HG03066 (cell line): ENCODE data around the gene ADARB2.

ENCODE experiments used
- ATAC-seq: cut with Tn5 transposase; IDR thresholded peaks from one replicate; pipeline ENCODE4 v1.9.1; 2021; ENCODE audit warnings: low read depth; ENCODE audit not compliant: unreplicated experiment

The ADARB2 gene

DNA sequence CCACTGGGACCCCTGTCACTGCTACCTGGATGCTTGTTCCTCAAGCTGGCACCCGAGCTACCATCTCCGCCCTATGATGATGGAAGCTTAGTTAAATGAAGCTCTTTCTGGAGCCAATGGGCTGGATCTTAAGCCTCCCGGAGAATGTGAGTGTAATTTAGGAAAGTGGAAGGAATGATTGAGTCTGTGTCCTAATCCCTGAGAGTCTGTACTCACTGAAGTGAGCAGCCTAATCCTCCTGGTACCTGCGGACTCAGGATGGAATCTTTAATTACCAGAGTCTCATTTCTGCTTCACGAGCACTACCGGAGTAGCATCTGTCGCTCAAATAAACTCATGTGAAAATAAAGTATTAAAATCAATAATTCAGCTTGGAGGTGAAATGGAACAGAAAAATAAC, 425.6 kb downstream of the ADARB2 start:
- no peak for ATAC-seq

DNA sequence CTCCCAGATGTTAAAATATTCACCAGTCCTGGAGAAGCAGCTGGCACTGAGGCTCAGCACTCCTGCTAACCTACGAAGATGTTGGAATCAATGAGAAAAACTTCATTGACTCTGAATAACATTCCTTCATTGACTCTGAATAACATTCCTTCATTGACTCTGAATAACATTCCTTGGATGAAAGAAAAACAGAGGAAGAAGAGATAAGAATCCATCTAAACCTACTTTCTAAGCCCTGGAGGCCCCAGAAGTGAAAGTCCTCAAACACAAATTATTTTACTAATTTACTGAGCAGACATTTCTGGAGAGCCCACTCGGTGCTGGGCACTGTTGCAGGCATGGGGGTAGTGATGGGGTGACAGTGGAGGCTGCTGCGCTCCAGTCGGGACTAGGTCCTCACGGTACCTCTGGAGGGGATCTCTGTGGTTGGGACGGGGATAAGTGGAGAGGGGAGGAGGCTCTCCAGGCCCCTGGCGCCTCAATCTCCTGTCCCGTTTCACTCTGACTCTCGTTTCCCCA, 427.0 kb downstream of the ADARB2 start:
- no peak for ATAC-seq

DNA sequence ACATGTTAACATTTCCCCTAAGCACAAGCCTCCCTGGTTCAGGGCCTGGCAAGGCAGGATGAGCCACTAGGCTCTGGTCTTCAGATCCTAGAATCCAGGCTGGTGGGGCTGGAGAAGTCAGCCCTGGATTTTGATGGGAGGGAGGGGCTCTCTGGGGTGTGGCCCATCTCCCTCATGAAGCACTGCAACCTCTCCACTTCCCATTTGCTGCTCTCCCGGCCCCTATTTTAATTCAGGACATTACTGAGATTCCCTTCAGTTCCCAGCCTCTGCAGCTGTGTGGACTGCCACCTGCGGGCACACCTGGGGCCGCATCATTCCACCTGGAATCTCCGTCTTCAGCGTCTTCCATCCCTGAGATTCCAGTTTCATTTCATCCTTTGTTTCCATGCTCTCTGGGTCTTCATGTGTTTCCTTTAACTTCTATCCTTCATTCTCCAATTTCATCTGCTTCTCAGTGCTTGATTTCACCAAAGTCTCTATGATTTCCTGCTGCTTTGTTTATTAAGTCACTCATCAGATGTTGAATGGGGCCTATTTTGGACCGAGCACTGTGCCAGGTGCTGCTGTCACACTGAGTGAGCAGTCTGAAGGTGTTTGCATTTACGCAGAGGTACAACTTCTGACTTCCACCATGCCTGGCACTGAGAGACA, 427.6 kb downstream of the ADARB2 start:
- ATAC-seq = no peak

DNA sequence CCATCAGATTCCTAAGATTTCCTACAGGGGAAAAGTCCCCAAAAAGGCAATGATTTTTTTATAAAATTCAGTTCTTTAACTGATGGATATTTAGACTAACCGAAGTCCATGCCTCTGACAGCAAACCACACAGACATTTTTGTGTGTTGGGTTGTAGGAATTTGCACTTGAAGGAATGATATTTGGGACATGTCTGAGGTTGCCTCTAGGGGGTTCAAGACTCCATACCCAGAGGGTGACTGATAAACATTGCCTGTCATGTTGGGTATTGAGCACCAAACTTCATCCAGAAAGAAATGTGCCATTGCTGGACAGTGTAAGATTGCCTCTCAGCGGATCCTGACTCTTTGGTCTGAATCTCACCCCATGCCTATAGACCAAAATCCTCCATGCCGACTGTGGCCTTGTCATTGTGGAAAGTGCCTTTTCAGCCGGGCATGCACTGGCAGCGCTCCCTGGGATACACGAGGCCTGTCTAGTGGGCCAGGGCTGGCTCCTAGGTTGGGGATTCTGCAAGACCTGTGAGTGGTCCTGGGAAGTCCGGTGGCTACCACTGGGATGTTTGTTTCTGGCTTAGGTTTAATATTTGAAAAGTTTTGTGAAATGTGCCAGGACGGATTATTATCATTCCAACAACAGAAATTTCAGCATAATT, 428.2 kb downstream of the ADARB2 start:
- no peak for ATAC-seq

DNA sequence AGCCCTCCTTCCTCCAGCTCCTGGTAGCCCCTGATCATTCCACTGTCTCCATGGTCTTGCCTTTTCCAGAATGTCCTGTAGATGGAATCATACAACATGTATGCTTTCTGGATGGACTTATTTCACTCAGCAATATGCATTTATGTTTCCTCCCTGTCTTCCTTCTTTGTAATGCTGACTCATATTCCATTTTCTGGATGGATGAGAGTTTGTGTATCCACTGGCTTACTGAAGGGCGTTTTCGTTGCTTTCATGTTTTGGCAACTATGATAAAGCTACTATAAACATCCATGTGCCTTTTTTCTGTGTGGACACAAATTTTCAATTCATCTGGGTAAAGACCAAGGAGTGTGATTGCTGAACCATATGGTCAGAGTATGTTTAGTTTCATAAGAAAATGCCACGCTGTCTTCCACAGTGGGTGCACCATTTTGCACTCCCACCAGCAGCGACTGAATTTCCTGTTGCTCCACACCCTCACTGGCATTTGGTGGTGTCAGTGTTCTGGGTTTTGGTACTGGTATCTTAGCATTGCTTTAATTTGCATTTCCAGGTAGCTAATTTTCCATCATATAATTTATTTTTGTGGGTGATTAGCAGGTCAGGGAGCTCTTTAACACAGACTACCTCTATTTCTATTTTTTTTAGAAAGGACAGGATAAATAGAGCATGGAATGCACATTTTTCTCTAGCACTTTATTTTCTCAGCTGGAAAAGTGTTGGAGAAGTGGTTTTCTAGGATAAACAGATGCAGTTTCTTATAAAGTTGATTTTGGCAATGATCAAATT, 429.0 kb downstream of the ADARB2 start:
- ATAC-seq = no peak

DNA sequence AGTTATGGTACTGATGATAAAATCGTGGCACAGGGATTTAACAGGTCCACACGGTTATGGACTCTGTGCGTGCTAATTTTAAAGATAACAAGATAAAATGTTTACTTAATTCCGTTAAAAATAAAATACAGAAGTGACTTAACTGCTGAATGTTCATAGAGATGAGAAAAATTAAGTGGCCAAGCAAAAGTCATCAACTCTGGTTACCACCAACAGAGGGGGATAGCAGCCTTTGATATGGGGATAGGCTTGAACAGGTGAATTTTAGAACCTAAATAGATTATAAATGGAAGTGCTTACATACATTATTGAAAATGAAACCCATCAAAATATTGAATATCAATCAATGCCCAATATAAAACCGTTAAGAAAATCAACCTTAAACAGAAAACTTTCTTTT, 436.2 kb downstream of the ADARB2 start:
- ATAC-seq = no peak

DNA sequence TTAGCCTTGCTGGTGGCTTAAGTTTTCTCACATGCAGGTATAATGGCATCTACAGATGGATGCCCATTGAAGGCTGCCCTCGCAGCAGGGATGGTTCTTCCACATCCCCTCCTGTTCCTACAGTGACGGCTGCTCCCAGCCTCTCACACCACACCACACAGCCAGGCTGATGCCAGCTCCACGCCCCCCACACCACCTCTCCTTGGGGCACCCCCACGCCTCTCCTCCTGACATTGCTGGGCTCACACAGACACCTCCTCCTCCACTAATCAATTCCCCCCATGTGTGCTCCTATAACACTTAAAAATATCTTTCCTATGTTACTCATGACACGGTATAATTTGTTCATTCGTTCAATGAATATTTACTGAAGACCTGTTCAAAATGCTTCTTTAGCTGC, 437.1 kb downstream of the ADARB2 start:
- ATAC-seq = no peak

DNA sequence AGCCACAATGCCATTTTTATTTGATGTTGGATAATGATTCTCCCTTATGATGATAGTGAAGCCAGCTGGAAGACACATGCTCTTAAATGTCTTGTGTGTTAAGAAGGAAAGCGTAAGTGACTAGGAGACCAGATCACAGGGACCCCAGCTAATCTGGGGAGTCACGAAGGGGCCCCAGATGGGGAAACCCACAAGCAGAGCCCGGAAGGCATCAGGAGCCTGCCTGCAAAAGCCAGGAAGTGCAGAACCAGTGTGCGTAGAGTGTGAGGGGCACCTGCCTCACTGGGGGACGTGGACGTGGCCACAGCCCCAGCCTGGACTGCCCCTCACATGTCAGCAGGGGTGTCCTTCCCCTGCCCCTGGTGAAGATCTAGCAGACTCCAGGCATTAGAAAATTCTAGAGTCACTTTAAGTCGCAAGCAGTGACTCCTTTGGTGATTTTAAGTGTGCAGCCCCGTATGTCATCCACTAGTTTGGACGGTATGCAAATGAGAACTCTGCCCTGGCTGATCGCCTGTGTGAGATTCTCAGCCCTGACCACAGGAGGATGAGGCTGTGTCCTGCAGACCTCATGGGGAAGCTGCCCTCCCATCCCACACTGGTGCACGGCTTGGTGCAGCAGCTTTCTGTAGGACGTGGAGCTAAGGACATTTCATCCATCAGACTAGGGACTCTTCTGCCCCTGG, 438.1 kb downstream of the ADARB2 start:
- ATAC-seq = no peak

DNA sequence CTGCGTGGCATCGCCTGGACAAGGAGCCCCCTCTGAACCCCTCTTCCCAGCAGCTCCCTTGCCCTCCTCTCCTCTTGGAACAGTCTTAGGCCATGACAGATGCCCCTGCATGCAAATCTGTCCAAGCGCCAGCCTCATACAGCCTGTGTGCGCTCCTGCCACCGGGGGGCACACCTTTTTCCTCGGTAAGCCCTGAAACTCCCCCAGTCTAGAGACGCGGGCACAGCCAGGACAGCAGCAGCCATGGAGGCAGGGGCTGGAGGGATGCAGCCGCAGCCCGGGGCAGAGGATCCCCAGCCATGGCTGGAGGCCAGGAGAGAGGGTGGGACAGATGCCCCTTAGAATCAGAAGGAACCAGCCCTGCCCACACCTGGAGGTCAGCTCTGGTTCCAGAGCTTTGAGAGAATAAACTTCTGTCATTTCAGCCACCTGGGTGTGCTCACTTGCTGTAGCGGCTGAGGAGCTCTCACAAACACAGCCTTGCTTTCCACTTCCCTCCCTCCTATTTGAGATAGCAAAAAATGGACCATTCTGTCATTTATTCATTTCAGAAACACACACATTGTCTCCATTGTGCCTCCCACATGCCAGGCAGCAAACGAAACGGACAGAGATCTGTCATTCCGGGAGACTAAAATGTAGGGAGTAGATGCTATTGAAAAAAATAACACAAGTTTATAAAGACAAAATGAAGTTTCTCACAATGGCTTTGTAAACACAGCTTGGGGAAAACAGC, 439.6 kb downstream of the ADARB2 start:
- ATAC-seq = no peak

DNA sequence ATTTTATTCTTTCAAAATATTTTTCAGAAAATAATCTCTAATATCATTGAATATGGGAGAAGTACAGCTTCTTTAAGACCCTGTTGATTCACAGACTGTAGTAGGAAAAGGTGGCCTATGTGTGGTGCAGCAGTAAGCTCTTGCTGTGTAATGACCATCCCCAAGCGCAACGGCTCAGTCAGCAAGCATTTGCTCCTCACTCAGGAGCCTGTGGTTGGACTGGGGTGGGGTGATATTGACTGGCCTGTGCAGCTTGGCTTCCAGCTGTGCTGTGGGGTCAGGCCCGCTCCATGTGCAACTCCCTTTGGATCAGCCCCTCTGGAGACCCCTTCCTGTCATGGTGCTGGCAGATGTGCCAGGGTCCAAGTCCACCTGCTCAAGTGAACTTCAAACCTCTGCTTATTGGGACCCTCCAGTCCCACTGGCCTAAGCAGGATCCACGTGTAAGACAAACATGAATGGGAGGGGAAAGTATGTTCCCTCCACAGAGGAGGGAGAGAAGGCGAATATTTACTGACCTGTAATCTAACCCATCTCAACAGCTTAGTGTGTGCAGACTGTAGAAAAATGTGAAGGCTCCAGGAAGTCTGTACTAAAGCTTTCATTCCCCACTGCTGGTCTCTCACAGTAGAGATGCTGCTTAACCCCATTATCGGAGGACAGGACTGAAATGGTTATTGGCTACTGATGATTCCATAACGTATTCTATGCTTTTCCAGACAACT, 441.4 kb downstream of the ADARB2 start:
- ATAC-seq = no peak

DNA sequence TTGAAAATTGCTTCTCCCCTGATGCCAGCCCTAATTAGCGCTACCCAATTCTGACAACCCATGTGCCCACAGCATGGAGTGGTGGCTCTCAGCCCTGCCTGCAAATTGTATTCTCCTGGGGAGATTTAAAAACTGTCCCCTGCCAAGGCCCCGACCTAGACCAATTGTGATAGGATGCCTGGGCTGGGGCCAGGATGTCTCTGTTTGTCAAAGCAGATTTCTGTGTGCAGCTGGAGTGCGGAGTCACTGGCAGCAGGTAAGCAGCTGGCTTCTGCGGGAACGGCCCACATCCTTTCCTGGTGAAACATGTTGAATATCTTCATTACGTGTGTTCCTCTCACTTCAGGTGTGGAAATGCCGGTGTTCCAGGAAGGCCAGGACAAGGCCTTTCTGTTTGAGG, 442.6 kb downstream of the ADARB2 start:
- ATAC-seq = no peak

DNA sequence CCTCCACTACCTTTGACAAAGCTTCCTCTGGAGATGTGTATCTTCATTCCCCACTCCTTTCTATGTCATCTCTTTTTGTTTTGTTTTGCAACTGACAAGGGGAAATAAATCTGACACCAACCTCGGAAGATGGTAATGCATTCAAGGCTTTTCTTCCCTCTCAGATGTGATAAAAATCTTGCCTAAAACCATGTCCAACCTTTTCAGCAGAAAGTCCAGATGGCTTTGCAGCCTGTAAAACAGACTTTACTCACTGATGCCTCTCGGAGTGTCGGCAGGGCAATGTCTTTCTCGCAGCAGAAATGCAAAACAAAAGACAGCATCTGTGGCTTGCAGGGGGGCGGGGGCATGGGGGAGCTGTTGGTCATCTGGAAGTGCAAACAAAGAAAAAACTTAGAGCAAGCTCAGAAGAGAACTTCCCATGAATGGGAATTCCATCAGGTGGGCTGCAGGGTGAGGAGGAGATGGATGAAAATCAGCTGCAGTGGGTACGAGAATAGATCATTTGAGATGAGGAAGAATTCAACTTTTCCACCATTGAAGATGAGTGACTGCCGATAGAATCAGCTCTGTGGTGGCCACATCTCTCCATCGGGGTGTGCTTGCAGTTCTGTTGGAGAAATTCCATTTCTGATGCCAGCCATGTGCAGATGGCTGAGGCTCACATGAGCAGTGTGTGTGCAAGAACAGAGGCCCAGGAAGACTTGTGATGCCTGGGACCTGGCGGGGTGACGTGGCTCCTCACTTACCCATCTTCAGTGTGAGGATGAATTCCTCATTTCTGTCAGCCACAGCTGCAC, 443.5 kb downstream of the ADARB2 start:
- ATAC-seq = no peak

DNA sequence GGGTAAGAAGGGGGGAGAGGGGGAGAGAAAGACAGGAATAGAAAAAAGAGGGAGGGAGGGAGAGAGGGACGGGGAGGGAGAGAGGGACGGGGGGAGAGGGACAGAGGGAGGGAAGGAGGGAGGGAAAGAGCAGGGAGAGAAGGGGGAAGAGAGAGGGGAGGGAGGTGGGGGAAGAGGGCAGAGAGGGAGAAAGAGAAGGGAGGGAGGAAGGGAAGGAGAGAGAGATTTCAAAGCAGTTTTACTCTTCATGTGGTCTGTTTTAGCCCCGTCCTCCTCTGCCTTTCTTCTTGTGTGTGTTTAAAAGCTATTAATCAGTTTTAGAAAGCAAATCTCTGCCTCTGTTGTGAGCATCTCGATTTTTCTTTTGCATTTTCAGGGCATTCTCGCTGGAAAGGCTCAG, 444.2 kb downstream of the ADARB2 start:
- ATAC-seq = no peak

DNA sequence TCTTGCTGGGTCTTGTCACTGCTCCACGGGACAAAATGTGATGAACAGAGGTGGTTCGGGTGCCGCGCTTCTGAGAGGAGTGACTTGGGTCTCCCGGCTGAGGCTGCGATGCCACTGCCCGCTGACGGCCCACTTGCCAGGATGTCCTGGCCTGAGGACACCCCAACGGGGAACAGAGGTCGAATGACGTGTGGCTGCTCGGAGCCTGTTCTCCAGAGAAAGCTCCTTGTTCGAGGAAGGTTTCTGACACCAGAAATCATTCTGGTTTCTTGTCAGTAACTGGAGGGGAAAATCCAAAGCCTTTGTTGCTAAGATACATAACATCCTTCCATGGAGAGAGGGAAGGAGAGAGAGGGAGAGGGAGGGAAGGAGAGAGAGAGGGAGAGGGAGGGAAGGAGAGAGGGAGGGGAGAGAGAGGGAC, 444.7 kb downstream of the ADARB2 start:
- no peak for ATAC-seq

DNA sequence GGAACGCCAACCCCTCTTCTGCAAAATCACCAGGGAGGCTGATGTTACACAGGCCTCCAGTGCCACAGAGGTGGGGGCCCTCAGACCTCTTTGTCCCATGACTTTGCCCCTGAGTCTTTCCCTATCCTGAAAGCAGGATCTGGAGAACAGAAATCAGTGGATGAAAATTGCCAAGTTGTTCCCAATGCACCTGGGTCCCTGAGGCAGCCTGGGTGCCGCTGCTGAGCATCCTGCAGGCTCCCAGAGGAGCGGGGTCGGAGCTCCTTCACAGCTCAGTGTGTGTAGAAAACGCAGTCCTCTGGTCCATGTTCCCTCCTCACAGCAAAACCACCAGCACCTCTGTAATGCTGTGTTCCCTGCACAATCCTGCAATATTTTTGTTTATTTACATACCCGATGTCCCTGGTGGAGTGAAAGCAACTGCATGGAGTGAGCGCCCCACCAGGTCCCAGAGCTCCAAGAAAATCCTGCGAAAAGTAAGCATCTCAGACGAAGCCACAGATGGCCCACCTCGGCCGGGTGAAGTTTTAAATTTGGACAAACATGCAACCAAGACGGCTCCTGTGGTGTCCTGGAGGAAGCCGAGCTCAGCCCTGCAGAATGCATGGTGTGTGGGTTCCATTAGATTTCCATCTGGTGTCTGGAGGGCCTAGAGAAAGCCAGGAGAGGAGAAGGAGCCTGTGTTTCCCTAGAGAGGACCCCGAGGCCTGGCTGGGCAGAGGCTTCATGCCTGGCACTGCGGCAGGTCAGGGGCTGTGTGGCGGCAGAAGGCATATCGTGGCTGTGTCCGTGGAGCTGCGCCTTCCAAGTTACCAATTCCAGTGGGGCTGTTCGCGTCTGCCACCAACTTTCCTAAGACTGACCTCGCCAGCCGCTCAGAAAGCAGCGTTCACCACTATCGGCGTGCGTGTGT, 445.9 kb downstream of the ADARB2 start:
- ATAC-seq = no peak

DNA sequence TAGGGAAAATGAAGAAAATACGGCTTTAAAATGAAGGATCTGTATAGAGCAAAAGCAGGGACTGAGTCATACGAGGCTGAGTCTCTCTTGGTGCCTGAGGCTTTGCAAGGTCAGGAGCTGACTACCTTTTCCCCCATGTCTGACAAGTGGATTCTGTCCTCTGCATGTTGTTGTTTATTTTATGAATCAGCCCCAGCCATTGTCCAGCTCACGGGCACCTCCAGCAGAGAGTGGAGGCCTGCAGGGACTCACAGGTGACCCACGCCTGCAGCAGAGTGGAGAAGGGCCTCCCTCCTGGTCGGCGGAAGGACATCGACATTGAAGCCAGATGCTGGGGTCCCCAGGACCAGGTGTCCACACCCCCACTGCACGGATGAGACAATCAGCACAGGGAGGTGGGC, 447.3 kb downstream of the ADARB2 start:
- ATAC-seq = no peak

DNA sequence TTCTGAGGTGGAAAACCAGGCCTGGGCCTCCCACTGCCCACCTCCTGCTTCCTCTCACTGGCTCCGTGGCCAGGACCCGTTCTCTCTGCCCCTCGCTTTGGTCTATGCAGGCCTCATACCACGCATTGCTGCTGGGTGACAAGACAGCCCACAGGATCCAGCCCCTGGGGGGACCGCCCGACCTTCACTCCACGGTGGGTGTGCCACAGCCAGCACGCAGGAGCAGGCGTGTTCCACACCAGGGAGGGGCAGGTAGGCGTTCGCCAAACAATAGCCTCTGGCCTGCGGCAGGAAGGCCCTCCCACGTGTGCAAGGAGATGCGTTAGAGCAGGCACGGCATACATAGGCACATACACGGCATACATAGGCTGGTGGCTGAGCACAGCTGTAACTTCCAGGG, 447.7 kb downstream of the ADARB2 start:
- no peak for ATAC-seq

DNA sequence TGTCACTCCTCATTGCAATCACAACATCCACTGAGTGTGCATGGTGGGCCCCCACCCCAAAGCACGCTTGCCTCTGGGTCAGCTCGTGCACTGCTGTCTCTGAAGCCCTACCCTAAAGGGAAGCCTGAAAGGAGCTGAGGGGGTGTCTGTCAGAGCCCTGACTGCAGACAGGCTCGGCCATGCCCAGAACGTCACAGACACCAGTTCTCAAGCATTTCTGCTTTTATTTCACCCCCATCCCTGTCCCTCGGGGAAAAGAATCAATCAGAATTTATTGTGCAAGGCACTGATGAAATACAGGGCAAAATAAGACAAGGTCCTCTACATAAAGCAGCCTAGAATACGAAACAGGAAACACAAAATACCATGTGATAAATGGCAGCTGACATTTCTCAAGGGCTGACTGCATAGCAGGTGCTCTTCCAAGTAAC, 449.3 kb downstream of the ADARB2 start:
- ATAC-seq = no peak
